Ascending aorta (tissue), 2 donors: ENCODE measurements around the gene WWC2. TPM values are rescaled to one million over a fixed set of nuclear protein-coding genes. Genes with fewer than 3 reads are reported as not detected.

Experiments used
- DNase-seq, 2 donors: peaks; one replicate each; pipeline ENCODE4 v3.0.0-alpha.2; 2019; ENCODE audit warnings: low spot score in 2 of 2
- H3K27ac ChIP-seq, 2 donors: fragments of 200-600 bp; sonication (generic); one replicate each; pipeline ENCODE4 v1.5.1; 2016 to 2017; ENCODE audit warnings: mild to moderate bottlenecking in 1 of 2
- H3K27me3 ChIP-seq: fragments of 200-600 bp; sonication (generic); one replicate; pipeline ENCODE4 v1.5.1; 2017
- H3K36me3 ChIP-seq, 2 donors: fragments of 200-600 bp; sonication (generic); one replicate each; pipeline ENCODE4 v1.5.1; 2016
- H3K4me1 ChIP-seq, 2 donors: fragments of 200-600 bp; sonication (generic); one replicate each; pipeline ENCODE4 v1.5.1; 2016 to 2017; ENCODE audit warnings: mild to moderate bottlenecking in 1 of 2
- H3K4me3 ChIP-seq, 2 donors: fragments of 200-600 bp; sonication (generic); one replicate each; pipeline ENCODE4 v1.5.1; 2016 to 2017; ENCODE audit warnings: mild to moderate bottlenecking in 1 of 2
- H3K9me3 ChIP-seq, 2 donors: fragments of 200-600 bp; sonication (generic); one replicate each; pipeline ENCODE4 v1.5.1; 2016
- CTCF ChIP-seq, 3 experiments: fragments of 200-600 bp in 2 of 3; fragments of 450-650 bp in 1 of 3; sonication (generic) in 2 of 3; IDR thresholded peaks; one replicate each; pipeline ENCODE4 v1.5.1; 2016 to 2019; ENCODE audit warnings: antibody characterized with exemption in 3 of 3, mild to moderate bottlenecking in 1 of 3, moderate library complexity in 1 of 3
- intact Hi-C: fragments of 100-400 bp; cut with DNase I; formaldehyde crosslinking; loops from one replicate; pipeline ENCODE4 v1.15.1; 2023
- total RNA-seq: library from RNA; depleted of rRNA; stranded (reverse); fragments of >200 nt; gene quantifications from one replicate; pipeline ENCODE4 v1.1.0, GENCODE V29; 2016

The WWC2 gene
- total RNA-seq, 1 donor from 2014 or later, result 3.8 TPM

GRCh38 chr4:183318656-183319055 is 219.6 kb downstream of the WWC2 start:
- H3K27me3 ChIP-seq, result no peaks in the 10 kb centered on the region
- H3K4me3 ChIP-seq, result no peak overlapping the region
- no peak for TF ChIP-seq CTCF (IDR thresholded peaks at IDR 0.05)
- H3K36me3 ChIP-seq, result peaks cover 12 to 35% of the 10 kb centered on the region in 2 donors
- no peaks in the 10 kb centered on the region for H3K9me3 ChIP-seq
- no peak for DNase-seq
- intact Hi-C loops, result no loop called here
- H3K27ac ChIP-seq, result no peak overlapping the region
- H3K4me1 ChIP-seq, result no peaks in the 10 kb centered on the region

- no peak for DNase-seq
Observed at GRCh38 chr4:183320211-183321059, 221.4 kb downstream of the WWC2 start, which contains the start of gene CLDN22. Gene CLDN22, minus strand, starts transcription at chr4:183320276. Its CDS starts 58 bp downstream, at chr4:183320218.

GRCh38 chr4:183321079-183321478 is 222.0 kb downstream of the WWC2 start:
- Histone ChIP-seq H3K4me1 (no peaks in the 10 kb centered on the region), H3K27me3 (no peaks in the 10 kb centered on the region), H3K36me3 (peaks cover 3 to 10% of the 10 kb centered on the region in 2 donors), H3K27ac (no peak overlapping the region), H3K9me3 (no peaks in the 10 kb centered on the region), H3K4me3 (no peak overlapping the region)
- no peak for TF ChIP-seq CTCF (IDR thresholded peaks at IDR 0.05)
- intact Hi-C loops, result no loop called here
- no peak for DNase-seq

More at GRCh38 chr4:183320211-183321059, 221.4 kb downstream of the WWC2 start, which contains the start of gene CLDN22:
- TF ChIP-seq CTCF (IDR thresholded peaks at IDR 0.05), result no peak
- Histone ChIP-seq H3K27ac (no peak within 1 kb of the TSS), H3K27me3 (no peaks in the 10 kb centered on the region), H3K4me3 (no peak within 1 kb of the TSS), H3K4me1 (no peaks in the 10 kb centered on the region), H3K9me3 (no peaks in the 10 kb centered on the region), H3K36me3 (peaks cover 4 to 17% of the 10 kb centered on the region in 2 donors)
- intact Hi-C loops, result no loop called here

- peaks cover 0 to 6% of the 10 kb centered on the region in 2 donors for H3K36me3 ChIP-seq
- H3K4me3 ChIP-seq, result no peak overlapping the region
- no peaks in the 10 kb centered on the region for H3K9me3 ChIP-seq
- intact Hi-C loops, result no loop called here
- H3K27me3 ChIP-seq, result no peaks in the 10 kb centered on the region
- H3K4me1 ChIP-seq, result no peaks in the 10 kb centered on the region
- no peak for DNase-seq
- no peak overlapping the region for H3K27ac ChIP-seq
- TF ChIP-seq CTCF (IDR thresholded peaks at IDR 0.05), result no peak
Observed at GRCh38 chr4:183321516-183321915, 222.5 kb downstream of the WWC2 start.

GRCh38 chr4:183322326-183322725 is 223.3 kb downstream of the WWC2 start, which contains the start of gene CLDN24:
Gene CLDN24, minus strand, starts transcription at chr4:183322426. Its CDS starts 0 bp downstream, at chr4:183322426.
- Histone ChIP-seq H3K27ac (no peak within 1 kb of the TSS), H3K9me3 (no peaks in the 10 kb centered on the region), H3K4me1 (no peaks in the 10 kb centered on the region), H3K36me3 (peaks cover 0 to 4% of the 10 kb centered on the region in 2 donors), H3K27me3 (no peaks in the 10 kb centered on the region), H3K4me3 (no peak within 1 kb of the TSS)
- TF ChIP-seq CTCF (IDR thresholded peaks at IDR 0.05), result no peak
- no peak for DNase-seq
- intact Hi-C loops, result no loop called here
